Fibroblast of skin of abdomen (primary cell): ENCODE measurements around the gene MS4A10.
"Not testable (repeated sequence)": the region's sequence is repeated elsewhere in the genome, so short reads cannot be mapped to it uniquely, and the experiment has no call there.

Experiments used
- DNase-seq: peaks from one replicate; pipeline ENCODE4 v3.0.0-alpha.2; 2013

The MS4A10 gene

DNA sequence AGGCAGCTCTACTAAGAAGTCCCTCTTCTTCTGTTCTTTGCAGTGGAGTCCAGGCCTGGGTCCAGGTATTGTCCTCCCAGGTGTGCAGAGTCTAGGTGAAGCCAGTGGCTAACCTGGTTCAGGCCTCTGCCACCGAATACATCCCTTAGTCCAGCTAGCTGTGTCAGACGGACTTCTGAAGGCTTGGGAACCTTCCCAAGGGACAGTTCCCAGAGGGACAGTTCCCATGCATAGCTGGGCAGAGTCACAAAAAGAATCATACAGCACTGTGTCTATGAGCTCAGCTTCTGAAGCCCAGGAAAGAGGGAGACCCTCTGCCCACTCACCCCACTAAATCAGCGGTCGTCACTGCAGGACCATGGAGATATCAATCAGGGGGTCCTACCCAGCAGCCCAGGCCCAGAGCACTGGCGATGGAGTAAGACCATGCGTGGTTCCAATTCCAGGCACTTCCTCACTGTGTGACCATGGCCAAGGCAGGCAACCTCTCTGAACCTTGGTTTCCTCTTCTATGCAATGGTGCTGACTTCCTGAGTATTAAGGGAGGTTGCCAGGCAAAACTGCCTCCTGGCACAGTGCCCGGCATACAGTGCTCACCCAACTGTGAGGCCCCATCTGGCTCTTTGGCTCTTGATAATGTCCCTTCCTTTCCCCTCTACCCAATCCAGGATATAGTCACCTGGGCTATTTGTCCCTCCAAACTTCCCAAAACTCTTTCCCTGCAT lies 3.4 kb downstream of the MS4A10 start:
- DNase-seq, result no peak

DNA sequence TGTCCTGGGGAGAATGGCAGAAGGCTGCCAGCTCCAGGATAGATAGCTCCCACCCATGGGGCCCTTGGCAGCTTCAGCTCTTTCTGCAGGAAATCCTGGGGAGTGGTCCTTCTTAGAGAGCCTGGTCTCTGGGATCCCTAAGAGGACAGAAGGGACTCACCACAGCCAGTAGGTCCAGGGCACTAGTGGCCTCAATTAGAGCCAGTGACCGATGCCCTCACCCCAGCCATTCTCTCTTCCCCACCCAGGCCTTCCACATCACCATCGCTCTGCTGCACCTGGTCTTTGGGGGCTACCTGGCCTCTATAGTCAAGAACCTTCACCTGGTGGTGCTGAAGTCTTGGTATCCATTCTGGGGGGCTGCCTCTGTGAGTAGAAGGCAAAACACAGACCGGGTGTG lies 5.6 kb downstream of the MS4A10 start:
- no peak for DNase-seq

DNA sequence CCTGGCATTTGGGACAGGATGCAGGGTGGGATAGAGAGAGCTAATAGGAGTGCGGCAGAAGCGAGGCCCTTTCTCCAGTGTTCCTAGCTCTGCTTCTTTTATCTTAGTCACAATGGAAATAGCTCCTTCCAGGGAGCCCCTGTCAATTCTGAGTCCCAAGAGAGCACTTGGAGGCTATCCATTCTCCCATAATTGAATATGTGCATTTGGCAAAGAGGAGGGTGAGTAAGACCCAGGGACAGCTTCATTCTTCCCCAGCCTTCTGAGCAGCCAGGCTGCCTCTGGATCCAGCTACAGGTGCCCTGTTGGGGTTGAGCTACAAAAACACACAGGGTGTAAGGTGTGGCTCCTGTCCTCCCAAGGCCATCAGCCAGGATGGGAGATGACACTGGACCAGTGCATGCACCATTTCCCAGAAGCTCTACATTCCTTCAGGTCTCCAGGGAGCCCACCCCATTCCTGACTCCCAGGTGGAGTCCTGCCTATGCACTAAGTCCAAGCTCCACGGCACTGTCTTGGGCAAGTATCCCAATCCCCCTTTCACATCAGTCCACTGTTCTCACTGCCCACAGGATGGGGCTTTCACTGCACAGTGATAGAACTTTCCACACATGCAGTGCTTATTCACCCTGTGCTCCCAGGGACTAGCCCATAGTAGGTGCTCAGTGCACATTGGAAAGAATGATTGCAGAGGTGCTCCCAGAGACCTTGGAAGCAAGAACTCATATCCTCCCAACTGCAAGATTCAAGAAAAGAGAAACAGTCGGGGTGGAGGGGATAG lies 6.2 kb downstream of the MS4A10 start:
- DNase-seq, result no peak

- DNase-seq, result no peak
Observed at GRCh38 chr11:60792521-60792920, 7.4 kb downstream of the MS4A10 start.

GRCh38 chr11:60795291-60795690 lies 10.2 kb downstream of the MS4A10 start:
- DNase-seq, result no peak

GRCh38 chr11:60797846-60798630 lies 12.9 kb downstream of the MS4A10 start:
- DNase-seq, result no peak

GRCh38 chr11:60798631-60799030 lies 13.5 kb downstream of the MS4A10 start:
- DNase-seq, result no peak

- no peak for DNase-seq
Observed at GRCh38 chr11:60801194-60801593, 16.1 kb downstream of the MS4A10 start.

DNA sequence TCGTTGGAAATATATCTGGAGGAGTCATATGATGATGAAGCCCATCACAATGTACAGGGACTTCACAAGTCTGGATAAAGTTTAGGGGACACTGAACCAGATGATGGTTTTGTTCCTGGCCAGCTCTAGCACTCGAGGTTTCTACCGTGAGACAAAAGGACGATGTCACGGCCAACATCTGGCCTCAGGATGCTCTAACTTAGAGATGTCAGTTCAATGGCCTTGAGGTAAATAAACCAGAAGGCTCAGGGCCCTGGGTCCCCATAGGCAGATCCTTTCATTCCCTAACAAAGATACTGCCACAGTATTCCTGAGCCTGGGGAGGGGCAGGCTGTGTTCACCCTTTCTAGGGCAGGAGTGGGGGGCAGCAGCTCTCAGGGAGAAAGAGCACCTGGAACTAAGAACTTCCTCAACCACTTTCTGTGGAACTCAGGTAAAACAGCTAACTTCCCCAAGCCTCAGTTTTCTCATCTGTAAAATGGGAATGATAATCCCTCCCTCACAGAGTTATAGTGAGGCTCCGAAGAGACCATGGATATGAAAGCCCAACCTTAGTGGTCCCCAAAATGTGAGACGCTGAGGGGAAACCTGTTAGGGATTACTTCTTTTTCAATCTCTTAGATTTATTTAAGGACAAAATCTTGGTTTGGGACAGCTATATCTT lies 18.3 kb downstream of the MS4A10 start:
- no peak for DNase-seq

DNA sequence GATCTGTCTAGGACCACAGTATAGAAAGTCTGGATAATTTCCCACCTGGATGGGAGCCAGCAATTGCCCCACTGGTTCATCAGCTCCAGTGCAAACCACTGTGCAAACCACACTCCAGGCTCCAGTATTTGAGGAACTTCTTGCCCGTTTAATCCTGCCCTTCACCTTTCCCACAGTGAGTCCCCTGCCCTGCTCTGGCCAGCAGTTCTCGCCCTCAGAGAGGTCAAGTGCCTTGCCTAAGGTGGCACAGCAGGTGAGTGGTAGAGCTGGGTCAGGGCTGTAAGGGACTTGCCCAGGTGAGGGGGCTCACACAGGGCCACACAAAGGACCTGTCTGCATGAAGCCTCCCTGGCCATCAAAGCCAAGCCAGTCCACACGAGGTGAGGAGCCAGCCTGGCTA lies 24.1 kb downstream of the MS4A10 start:
- DNase-seq, result no peak

DNA sequence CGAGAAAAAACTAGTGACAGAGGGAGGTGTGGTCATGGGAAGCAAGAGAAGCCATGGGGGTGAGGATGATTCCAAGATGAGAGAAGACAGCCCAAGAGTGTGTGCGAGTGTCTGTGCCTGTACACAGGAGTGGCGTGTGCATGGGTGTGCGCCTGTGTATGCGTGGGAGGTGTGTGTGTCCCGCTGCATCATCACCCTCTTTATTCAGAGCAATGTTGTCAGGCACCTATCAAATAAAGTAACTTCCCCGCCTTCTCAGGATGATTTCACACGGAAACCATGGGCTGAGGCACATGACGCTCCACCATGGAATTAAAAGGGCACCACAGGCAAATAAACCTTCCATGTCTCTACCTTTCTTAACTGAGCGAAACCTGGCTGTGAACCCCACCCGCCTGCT lies 24.6 kb downstream of the MS4A10 start:
- DNase-seq, result no peak

- DNase-seq, result no peak
Observed at GRCh38 chr11:60810151-60810550, 25.0 kb downstream of the MS4A10 start.

GRCh38 chr11:60810569-60810968 lies 25.4 kb downstream of the MS4A10 start:
- DNase-seq, result no peak

DNA sequence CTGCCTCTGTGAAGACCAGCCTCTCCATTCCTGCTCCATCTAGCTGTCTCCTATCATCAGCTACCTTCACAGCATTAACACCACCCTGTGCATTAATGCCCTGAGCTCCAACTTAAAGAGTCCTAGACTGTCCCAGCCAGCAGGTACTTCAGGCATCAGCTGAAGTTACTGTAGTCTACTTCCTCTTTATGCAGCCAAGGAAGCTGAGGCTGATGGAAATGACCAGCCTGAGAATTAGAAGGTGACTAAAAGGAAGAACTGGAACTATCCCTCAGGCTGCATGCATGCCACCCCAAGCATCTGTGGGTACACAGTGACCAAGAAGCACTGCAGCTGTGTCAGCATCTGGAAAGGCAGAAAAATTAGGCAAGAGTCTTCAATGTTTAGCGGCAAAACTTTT lies 28.2 kb downstream of the MS4A10 start:
- no peak for DNase-seq

- DNase-seq, result no peak
Observed at GRCh38 chr11:60814112-60814511, 29.0 kb downstream of the MS4A10 start.

GRCh38 chr11:60816590-60817157 lies 31.5 kb downstream of the MS4A10 start:
- no peak for DNase-seq

DNA sequence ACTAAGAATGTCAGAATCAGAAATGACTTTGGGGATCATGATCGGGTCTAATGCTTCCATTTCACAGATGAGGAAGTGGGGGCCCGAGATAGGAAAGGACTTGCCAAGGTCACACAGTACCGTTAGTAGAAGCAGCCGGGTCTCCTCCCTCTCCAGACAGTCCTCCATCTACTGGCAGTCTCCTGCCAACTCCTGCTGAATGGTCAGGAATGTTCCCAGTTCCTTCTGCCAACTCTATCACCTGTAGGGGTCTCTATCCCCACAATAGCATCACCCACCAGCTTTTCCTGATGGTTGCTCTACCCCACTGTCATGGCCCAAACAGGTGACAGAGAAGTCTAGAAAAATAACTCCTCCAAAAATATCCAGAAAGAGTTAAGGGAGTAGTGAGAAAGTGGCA lies 32.9 kb downstream of the MS4A10 start:
- no peak for DNase-seq

- DNase-seq, result no peak
Observed at GRCh38 chr11:60821827-60822599, 36.9 kb downstream of the MS4A10 start.

GRCh38 chr11:60823745-60824306 lies 38.7 kb downstream of the MS4A10 start:
- not testable (repeated sequence) for DNase-seq

- no peak for DNase-seq
Observed at GRCh38 chr11:60825118-60825517, 40.0 kb downstream of the MS4A10 start.

DNA sequence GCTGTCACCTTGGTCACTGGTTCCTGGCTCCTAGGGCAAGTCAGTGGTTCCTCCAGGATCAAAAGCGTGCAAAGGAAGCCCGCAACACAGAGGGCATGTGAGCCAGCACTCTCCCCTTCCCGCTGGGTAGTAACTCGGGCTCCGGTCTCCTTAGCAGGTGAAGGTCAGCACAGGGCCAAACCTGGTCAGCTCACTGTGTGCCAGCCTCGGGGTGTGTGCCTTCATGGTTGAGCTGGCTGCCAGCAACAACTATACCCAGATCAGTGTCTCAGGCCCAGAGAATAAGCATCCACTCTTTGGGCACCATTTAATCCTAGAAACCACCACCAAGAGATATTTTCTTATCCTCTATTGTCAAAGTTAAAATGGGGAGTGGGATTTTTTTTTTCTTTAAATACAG lies 40.7 kb downstream of the MS4A10 start:
- no peak for DNase-seq
